NCI-H2081 (cell line): ENCODE data around the gene CCDC191.

Experiments used
- DNase-seq, 2 experiments: peaks; one replicate each; lab custom pipeline; 2025; lab: John Stamatoyannopoulos, UW

The CCDC191 gene

GRCh38 chr3:114056130-114057010 is at the start of gene CCDC191, which contains the start of gene QTRT2:
Gene CCDC191, minus strand, starts transcription at chr3:114056526. Its CDS starts 60 bp downstream, at chr3:114056466.
Gene QTRT2, plus strand, starts transcription at chr3:114056737. Its CDS starts 8,521 bp downstream, at chr3:114065258.
- peak; percentile 97 to 99 for DNase-seq

- DNase-seq = no peak
Measured at GRCh38 chr3:114104414-114104813, 48.1 kb upstream of the CCDC191 start.

GRCh38 chr3:114103858-114104257 is 47.5 kb upstream of the CCDC191 start:
- no peak for DNase-seq

GRCh38 chr3:114103181-114103580 is 46.9 kb upstream of the CCDC191 start:
- no peak for DNase-seq

DNA sequence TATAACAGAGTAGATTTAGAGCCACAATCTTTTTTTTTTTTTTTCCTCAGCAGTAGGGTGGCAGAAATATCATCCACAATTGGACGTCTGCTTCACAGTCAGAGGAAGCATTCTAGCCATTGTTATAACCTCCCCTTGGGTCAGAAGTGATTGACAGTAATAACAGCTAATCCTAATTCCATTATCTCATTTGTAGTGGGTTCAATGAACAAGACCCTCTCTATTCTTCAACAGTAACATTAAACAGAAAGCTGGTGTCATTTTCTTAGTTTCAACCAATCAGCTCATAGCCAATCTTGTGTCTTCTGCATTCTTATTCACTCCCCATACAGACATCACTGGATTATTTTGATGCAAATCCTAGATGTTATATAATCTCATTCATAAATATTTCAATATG is 44.8 kb upstream of the CCDC191 start:
- DNase-seq = no peak

DNA sequence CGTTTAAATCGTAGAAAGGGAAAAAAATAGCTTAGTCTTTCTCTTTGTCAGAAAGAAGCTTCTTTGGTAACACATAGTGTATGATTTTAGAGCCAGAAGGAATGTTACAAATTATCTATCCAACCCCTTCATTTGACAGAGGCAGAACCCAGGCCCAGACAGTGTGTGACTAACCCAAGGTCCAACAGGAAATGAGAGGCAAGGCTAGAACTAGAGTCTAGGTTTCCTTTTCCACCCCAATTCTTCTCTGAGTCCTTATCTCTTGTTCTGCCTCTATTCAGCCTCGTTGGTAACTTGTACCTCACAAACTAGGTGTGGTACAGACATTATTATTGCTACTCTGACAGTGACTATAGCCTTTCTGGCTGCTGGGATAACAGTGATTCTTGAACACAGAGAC is 39.5 kb upstream of the CCDC191 start:
- no peak for DNase-seq

DNA sequence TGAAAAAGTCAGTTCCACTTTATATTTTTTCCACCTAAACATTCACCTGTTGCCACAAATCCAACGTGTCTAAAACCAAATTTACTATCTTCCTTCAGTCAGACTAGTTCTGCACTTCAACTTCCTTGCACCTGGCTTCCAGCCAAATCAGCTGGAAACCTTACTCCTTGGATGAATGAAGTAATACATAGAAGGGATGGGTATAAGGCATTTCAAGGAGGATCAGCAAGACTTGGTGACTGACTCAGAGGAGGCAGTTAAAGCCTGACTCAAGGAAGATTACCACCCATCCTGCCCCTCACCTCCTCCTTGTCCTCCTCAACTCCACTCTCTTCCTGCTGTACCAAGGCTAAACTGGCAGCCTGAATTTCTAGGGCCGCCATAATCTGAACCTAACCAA is 37.3 kb upstream of the CCDC191 start:
- DNase-seq = no peak

DNA sequence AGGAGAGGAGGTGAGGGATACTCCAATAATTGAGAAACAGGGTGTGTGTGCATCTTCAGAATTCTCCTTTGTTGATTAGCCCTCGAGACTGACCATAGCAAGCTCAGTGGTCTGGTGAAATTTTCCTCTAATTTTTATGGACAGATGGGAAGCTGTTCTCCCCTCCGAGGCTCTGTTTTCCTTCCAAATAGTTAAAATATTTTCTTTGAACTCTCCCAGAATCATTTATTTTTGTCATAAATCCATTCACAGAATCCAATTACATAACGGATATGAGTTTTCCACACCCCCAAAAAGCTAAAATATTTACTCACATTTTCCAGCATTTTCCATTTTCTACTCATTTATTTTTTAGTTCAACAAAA is 36.7 kb upstream of the CCDC191 start:
- no peak for DNase-seq

DNA sequence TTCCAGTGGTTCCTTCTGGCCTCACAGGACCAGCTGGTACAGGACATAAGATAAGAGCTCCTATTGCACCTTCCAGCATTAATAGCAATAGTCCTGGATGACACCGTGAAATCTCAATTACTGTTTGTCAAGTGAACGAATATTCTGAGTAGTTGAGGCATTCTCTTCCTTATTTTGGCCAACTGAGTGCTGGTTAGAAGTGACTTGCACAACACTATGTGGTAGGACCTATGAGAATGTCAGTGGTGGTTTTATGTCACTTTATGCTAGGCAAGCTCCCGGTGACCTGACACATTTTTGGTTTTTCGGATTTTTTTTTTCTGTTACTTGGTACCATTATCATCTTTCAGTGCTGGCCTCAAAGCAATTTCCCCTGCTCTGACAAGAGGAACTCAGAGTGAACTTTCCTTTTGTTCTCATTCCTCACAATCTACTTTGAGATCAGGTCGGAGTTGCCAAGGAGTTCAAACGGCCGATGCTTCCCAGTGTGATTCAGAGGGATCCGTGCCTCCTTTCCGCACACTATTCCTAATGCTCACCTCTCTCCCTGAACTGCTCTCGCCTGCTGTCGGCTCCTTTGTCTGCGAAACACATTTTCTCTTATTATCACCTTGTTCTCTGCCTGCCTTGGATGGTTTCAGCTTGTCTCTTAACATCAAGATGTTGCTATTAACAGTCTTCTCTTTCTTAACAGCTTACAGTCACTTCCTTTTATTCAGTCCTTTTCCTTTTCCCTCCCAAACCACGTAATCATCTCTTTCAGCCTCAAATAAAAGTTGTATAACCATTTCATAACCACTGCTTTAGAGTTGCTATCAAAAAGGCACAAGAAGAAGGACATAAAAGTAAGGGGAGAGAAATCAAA is 36.1 kb upstream of the CCDC191 start:
- no peak for DNase-seq

- DNase-seq = no peak
Measured at GRCh38 chr3:114089675-114090074, 33.3 kb upstream of the CCDC191 start.

DNA sequence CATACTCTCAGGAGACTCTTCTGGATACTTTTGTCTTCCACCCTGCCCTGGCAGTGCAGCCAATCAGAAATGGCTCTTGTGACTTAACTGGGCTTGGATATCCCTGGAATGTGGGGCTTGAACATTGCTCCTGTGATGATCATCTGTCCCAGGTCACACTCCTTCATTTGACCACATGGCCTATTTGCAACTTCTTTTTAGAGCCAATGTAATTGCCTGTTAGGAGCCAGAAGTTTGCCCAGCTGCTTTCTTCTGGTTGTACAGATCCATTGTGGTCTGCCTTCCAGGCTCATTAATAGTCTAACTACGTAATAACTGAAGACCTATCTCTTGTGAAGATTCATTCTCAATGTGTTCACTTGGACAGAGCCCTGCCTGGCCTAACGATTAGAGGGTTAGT is 30.0 kb upstream of the CCDC191 start:
- no peak for DNase-seq

GRCh38 chr3:114083112-114083511 is 26.8 kb upstream of the CCDC191 start:
- DNase-seq = no peak

DNA sequence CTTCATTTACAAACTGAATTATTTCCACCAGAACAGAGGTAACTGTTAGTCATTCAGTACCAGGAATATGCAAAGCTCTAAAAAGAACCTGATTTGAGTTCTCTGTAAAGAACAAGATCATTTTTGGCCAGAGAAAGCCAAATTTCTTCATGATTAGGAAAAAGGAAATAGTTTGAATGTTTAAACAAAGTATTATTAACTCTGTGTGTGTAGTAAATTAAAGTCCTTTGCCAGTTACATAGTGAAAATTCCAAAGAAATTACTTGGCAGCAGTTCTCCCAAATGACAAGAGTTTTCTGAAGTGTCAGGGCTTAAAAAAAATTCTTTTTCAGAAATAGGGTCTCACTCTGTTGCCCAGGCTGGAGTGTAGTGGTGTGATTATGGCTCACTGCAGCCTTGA is 24.7 kb upstream of the CCDC191 start:
- DNase-seq = no peak

GRCh38 chr3:114080201-114080600 is 23.9 kb upstream of the CCDC191 start:
- DNase-seq = no peak

- no peak for DNase-seq
Measured at GRCh38 chr3:114079761-114080160, 23.4 kb upstream of the CCDC191 start.

DNA sequence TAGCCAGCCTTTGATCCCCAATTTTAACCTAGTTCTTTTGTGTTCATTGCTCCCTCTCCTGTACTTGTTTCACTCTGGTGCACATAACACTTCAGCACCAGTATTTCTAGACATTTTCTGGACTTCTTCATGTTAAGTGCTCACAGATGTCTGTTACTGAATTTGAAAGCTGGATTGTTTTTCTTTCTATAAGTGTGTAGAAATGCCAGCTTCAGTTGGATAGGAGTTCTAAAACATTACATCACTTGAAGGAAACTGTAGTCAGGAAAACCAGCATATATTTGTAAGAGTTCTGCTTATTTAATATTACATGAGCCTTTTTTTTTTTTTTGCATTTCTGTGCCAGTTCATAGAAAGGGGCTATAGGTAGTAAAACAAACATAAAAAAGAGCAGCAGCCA is 21.8 kb upstream of the CCDC191 start:
- DNase-seq = no peak

DNA sequence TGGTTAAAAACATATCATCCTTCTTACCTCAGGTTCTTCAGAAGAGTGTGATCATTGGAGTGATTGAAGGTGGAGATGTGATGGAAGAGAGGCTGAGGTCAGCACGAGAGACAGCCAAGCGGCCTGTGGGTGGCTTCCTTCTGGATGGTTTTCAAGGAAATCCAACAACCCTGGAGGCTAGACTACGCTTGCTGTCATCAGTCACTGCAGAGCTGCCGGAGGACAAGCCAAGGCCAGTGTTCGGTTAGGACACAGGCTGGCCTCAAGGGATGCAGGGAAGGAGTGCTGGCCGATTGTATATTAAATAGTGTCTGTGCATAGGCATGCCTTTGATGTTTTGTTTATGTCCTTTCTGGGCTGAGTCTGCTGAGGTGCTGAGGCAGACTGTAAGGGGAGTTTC is 20.4 kb upstream of the CCDC191 start:
- no peak for DNase-seq

- DNase-seq = no peak
Measured at GRCh38 chr3:114071786-114072185, 15.5 kb upstream of the CCDC191 start.

- DNase-seq = no peak
Measured at GRCh38 chr3:114068336-114068735, 12.0 kb upstream of the CCDC191 start.

GRCh38 chr3:114067804-114068203 is 11.5 kb upstream of the CCDC191 start:
- DNase-seq = no peak

GRCh38 chr3:114060906-114061655 is 4.8 kb upstream of the CCDC191 start:
- no peak for DNase-seq

DNA sequence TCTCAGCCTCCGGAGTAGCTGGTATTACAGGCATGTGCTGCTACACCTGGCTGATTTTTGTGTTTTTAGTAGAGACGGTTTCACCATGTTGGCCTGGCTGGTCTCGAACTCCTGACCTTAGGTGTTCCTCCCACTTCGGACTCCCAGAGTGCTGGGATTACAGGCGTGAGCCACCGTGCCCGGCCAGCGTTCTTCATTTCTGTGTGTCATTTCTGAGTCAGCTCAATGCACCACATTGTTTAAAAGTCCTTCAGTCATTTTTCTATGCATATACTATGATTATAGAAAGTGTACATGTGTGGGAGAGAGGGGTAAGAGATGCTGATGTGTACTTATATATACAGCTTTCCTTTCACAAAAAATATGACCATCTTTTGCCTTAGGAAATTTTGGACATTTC is 2.3 kb upstream of the CCDC191 start:
- no peak for DNase-seq
